GM12878 (cell line): ENCODE data around the gene PTTG1. TPM values are rescaled to one million over a fixed set of nuclear protein-coding genes. Genes with fewer than 3 reads are reported as not detected.
A peak's percentile ranks its signal among the peaks of the same experiment; 100 is the strongest.

Experiments
- ATAC-seq: fragments of 200-7000 bp; cut with Tn5 transposase; 3 replicates; pipeline ENCODE4 v1.9.1; 2020; ENCODE audit warnings: mild to moderate bottlenecking, moderate library complexity
- BruUV-seq: library from RNA; stranded (reverse); fragments of 400-500 nt; replicated peaks from 2 replicates; lab custom pipeline; 2021; lab: Mats Ljungman, UMichigan
- CTCF ChIA-PET: fragments of 300-600 bp; sonication (Branson Sonifier 250); formaldehyde crosslinking; extraction: SDS; loops from one replicate; lab custom pipeline; 2021; ENCODE audit warnings: inconsistent platforms; lab: Yijun Ruan, JAX
- POLR2A ChIA-PET: fragments of 350-600 bp; formaldehyde crosslinking; extraction: SDS; loops from one replicate; lab custom pipeline; 2021; ENCODE audit warnings: inconsistent platforms; lab: Charles Lee
- RAD21 ChIA-PET: fragments of 300-600 bp; sonication (Branson Sonifier 250); formaldehyde crosslinking; loops from one replicate; lab custom pipeline; 2023; ENCODE audit warnings: antibody characterized with exemption; ENCODE audit not compliant: unreplicated experiment; lab: Charles Lee
- SMC1A ChIA-PET: fragments of 300-600 bp; sonication (Branson Sonifier 250); formaldehyde crosslinking; loops from one replicate; lab custom pipeline; 2023; ENCODE audit not compliant: unreplicated experiment, uncharacterized antibody; lab: Charles Lee
- DNase-seq: peaks from one replicate; pipeline ENCODE4 v3.0.0-alpha.2; 2011; ENCODE audit warnings: low read depth, low spot score
- FAIRE-seq: peaks from 3 replicates; lab custom pipeline; 2011; peaks lifted over from hg19 to GRCh38; lab: Jason Lieb, UNC
- H2AFZ ChIP-seq: 2 replicates; pipeline ENCODE4 v1.6.0; 2011; ENCODE audit warnings: low read depth, low read length, control low read depth; ENCODE audit not compliant: control insufficient read depth
- H3K27ac ChIP-seq: 2 replicates; pipeline ENCODE4 v1.5.1; 2011; ENCODE audit warnings: control low read depth; ENCODE audit not compliant: control insufficient read depth, insufficient read depth
- H3K27me3 ChIP-seq, 2 experiments: replicated peaks in 1 of 2; 2 replicates each; pipeline versions ENCODE4 v1.6.0 to v1.6.1; 2011; ENCODE audit warnings: low read length in 1 of 2; ENCODE audit not compliant: control insufficient read depth in 2 of 2, insufficient read depth in 2 of 2
- H3K36me3 ChIP-seq, 2 experiments: 2 replicates each; pipeline ENCODE4 v1.5.1; 2011; ENCODE audit warnings: low read length in 1 of 2; ENCODE audit not compliant: control insufficient read depth in 2 of 2, insufficient read depth in 2 of 2
- H3K4me1 ChIP-seq: 2 replicates; pipeline ENCODE4 v1.6.1; 2011; ENCODE audit warnings: mild to moderate bottlenecking, low read length, moderate library complexity, mixed read lengths; ENCODE audit not compliant: control insufficient read depth, insufficient read depth
- H3K4me2 ChIP-seq: 2 replicates; pipeline ENCODE4 v1.6.0; 2011; ENCODE audit warnings: control low read depth; ENCODE audit not compliant: control insufficient read depth, insufficient read depth
- H3K4me3 ChIP-seq: fragments of 200-600 bp; sonication (generic); 2 replicates; pipeline ENCODE4 v1.5.1; 2016
- H3K79me2 ChIP-seq: 2 replicates; pipeline ENCODE4 v1.6.0; 2011; ENCODE audit warnings: low read length; ENCODE audit not compliant: control insufficient read depth, insufficient read depth
- H3K9ac ChIP-seq: 2 replicates; pipeline ENCODE4 v1.8.0; 2011; ENCODE audit warnings: low read length, control low read depth, mixed read lengths; ENCODE audit not compliant: control insufficient read depth, insufficient read depth
- H3K9me3 ChIP-seq: replicated peaks from 3 replicates; pipeline ENCODE4 v1.5.1; 2011; ENCODE audit warnings: mild to moderate bottlenecking, low read length; ENCODE audit not compliant: control insufficient read depth, insufficient read depth
- H4K20me1 ChIP-seq: 2 replicates; pipeline ENCODE4 v1.6.0; 2011; ENCODE audit not compliant: control insufficient read depth, insufficient read depth
- EZH2 ChIP-seq: IDR thresholded peaks from 2 replicates; pipeline ENCODE4 v1.6.1; 2012; ENCODE audit warnings: low read depth, mild to moderate bottlenecking, control low read depth, inconsistent platforms, low read length, borderline replicate concordance; ENCODE audit not compliant: control insufficient read depth
- HDGF ChIP-seq: fragments of 450-650 bp; IDR thresholded peaks from 2 replicates; pipeline ENCODE4 v1.6.1; 2016; ENCODE audit warnings: antibody characterized with exemption
- IKZF1 ChIP-seq: fragments of 450-650 bp; conservative IDR thresholded peaks from 2 replicates; pipeline ENCODE4 v1.6.1; 2017; ENCODE audit warnings: antibody characterized with exemption, mild to moderate bottlenecking
- RELB ChIP-seq: fragments of 450-650 bp; IDR thresholded peaks from 2 replicates; pipeline ENCODE4 v1.6.1; 2017; ENCODE audit warnings: low read depth, mild to moderate bottlenecking, moderate library complexity
- RUNX3 ChIP-seq: IDR thresholded peaks from 2 replicates; pipeline ENCODE4 v1.6.1; 2012; ENCODE audit warnings: low read length, inconsistent platforms
- SMARCA5 ChIP-seq: fragments of 450-650 bp; IDR thresholded peaks from 2 replicates; pipeline ENCODE4 v1.6.1; 2017; ENCODE audit warnings: mild to moderate bottlenecking
- SMC3 ChIP-seq: IDR thresholded peaks from 2 replicates; pipeline ENCODE4 v1.6.1; 2011; ENCODE audit warnings: low read length, improper control_type of control experiment, borderline replicate concordance
- ZBED1 ChIP-seq: IDR thresholded peaks from 2 replicates; pipeline ENCODE4 v1.6.1; 2016; ENCODE audit warnings: borderline replicate concordance
- WGBS: methylation state at CpG from one replicate; pipeline ENCODE4 v1.1.6; 2016; ENCODE audit warnings: low lambda C conversion rate; ENCODE audit not compliant: insufficient replicate concordance, insufficient coverage; ENCODE audit errors: missing lambda C conversion rate; 5-methylcytosine and 5-hydroxymethylcytosine counted together
- in situ Hi-C: fragments of 300-500 bp; cut with MboI; formaldehyde crosslinking; loops from 9 replicates; pipeline ENCODE4 v1.14.3; 2018; ENCODE audit warnings: mixed read lengths
- intact Hi-C: fragments of 100-400 bp; cut with micrococcal nuclease; formaldehyde crosslinking; loops from one replicate; pipeline ENCODE4 v1.14.2; 2022; ENCODE audit not compliant: unreplicated experiment
- polyA plus RNA-seq, 11 experiments: library from polyadenylated mRNA; depleted of rRNA in 4 of 11; unstranded in 6 of 11; stranded (reverse) in 5 of 11; fragments of >200 nt; fragmentation: Nextera tagmentation in 4 of 11; fragmentation: Illumina TruSeq in 1 of 11; extraction: Ambion mirVana in 4 of 11; extraction: Trizol in 1 of 11; gene quantifications; 1 replicate in 1 of 11; 2 replicates in 10 of 11; pipeline versions ENCODE4 v1.2.1 to v1.2.3, GENCODE V29; 2011 to 2016; ENCODE audit warnings: inconsistent platforms in 2 of 11, missing spikeins in 2 of 11, low read depth in 1 of 11
- total RNA-seq, 4 experiments: library from RNA; depleted of rRNA in 3 of 4; stranded (reverse); fragments of >200 nt in 3 of 4; fragmentation: Illumina TruSeq in 1 of 4; extraction: Trizol in 1 of 4; gene quantifications; 2 replicates each; pipeline versions ENCODE4 v1.2.1 to v1.2.3, GENCODE V29; 2013 to 2021

Gene PTTG1
- total and polyA plus RNA-seq, 10 of the 15 experiments (the other 5 are each of a cell fraction or from before 2014, with no cell fraction given), result 154 to 1,033 (median 377) TPM

GRCh38 chr5:160464466-160464797, 42.8 kb downstream of the PTTG1 start:
- TF ChIP-seq HDGF (no peak), EZH2 (no peak), IKZF1 (0 out of 2 replicates have a peak, but pooled peaks have one; percentile 4), SMC3 (no peak), RUNX3 (peak; percentile 15; the same call in 1 of the 2 replicates), ZBED1 (peak; percentile 93; the same call in 1 of the 2 replicates), SMARCA5 (no peak), RELB (peak; percentile 18; the same call in 1 of the 2 replicates)
- H3K4me3 ChIP-seq, result no peak overlapping the region
- ChIA-PET RAD21 (interaction anchor here (1.1 to 9.8 kb wide), 8 partner anchors 10 to 45 kb away, joined by 3 to 329 read pairs (median 14); partner anchors contain the start of gene SLU7), SMC1A (interaction anchor here (0.6 to 15.7 kb wide), 15 partner anchors 9 to 319 kb away, joined by 3 to 511 read pairs (median 3); partner anchors contain the start of gene SLU7), CTCF (interaction anchor here (0.8 to 9.8 kb wide), 7 partner anchors 11 to 43 kb away, joined by 3 to 230 read pairs (median 4); partner anchors contain the start of gene PTTG1), POLR2A (interaction anchor here (0.6 to 6.2 kb wide), 12 partner anchors 12 to 378 kb away, joined by 3 to 156 read pairs (median 6); partner anchors contain the start of genes PTTG1 and SLU7)
- ATAC-seq (no peak), FAIRE-seq (no peak), DNase-seq (no peak)
- H3K27ac ChIP-seq, result peak overlapping the region; percentile 68
- in situ Hi-C loops (no loop called here), intact Hi-C loops (loop anchor here (10.0 kb wide), 1 partner anchor 1260 kb away; the partner anchor contains the start of gene RNF145)
- no peaks in the 10 kb centered on the region; the same call in 2 of the 3 replicates for H3K9me3 ChIP-seq
- peaks cover 54% of the 10 kb centered on the region for H3K79me2 ChIP-seq
- H3K36me3 ChIP-seq, result no peaks in the 10 kb centered on the region
- BruUV-seq, result no TSS peak
- no peaks in the 10 kb centered on the region for H4K20me1 ChIP-seq
- H3K27me3 ChIP-seq, result no peaks in the 10 kb centered on the region
- peaks cover 46% of the 10 kb centered on the region for H3K4me1 ChIP-seq
- peak overlapping the region; percentile 56 for H3K4me2 ChIP-seq
- H2AFZ ChIP-seq, result peak overlapping the region; percentile 77
- peak overlapping the region; percentile 44 for H3K9ac ChIP-seq
- 90% methylated on average over 4 of the region's 4 CpGs for WGBS
